Measurements from ENCODE around the gene KRTAP10-1.
A peak's percentile ranks its signal among the peaks of the same experiment; 100 is the strongest.
"Not testable (repeated sequence)": the region's sequence is repeated elsewhere in the genome, so short reads cannot be mapped to it uniquely, and the experiment has no call there.

Gene KRTAP10-1

DNA sequence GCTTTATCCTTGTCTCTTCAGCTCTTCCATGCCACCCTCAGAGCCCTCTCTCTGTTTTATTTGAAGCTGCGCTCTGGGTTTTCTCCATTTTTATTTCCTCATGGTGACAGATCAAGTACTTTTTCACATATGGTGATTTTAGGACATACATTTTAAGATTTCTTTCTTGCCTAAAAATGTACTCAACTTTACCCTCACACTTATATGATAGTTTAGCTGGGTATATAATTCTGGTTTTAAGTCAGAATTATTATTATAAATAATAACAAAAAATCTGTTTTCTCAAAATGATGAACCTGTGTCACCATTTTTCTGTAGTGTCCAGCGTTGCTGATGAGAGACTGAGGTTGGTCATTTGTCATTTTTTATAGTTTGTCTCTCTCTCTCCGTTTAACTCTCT is 41.2 kb upstream of the KRTAP10-1 start:
- CTCF ChIA-PET = no interaction called here
- no peak for DNase-seq (ENCODE audit: extremely low spot score)
- POLR2A ChIA-PET = no interaction called here
- TF ChIP-seq, protein P1, sequence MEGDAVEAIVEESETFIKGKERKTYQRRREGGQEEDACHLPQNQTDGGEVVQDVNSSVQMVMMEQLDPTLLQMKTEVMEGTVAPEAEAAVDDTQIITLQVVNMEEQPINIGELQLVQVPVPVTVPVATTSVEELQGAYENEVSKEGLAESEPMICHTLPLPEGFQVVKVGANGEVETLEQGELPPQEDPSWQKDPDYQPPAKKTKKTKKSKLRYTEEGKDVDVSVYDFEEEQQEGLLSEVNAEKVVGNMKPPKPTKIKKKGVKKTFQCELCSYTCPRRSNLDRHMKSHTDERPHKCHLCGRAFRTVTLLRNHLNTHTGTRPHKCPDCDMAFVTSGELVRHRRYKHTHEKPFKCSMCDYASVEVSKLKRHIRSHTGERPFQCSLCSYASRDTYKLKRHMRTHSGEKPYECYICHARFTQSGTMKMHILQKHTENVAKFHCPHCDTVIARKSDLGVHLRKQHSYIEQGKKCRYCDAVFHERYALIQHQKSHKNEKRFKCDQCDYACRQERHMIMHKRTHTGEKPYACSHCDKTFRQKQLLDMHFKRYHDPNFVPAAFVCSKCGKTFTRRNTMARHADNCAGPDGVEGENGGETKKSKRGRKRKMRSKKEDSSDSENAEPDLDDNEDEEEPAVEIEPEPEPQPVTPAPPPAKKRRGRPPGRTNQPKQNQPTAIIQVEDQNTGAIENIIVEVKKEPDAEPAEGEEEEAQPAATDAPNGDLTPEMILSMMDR (IDR thresholded peaks at IDR 0.05; ENCODE audit: control extremely low read depth, extremely low read depth, low read depth, missing control alignments) = no peak

DNA sequence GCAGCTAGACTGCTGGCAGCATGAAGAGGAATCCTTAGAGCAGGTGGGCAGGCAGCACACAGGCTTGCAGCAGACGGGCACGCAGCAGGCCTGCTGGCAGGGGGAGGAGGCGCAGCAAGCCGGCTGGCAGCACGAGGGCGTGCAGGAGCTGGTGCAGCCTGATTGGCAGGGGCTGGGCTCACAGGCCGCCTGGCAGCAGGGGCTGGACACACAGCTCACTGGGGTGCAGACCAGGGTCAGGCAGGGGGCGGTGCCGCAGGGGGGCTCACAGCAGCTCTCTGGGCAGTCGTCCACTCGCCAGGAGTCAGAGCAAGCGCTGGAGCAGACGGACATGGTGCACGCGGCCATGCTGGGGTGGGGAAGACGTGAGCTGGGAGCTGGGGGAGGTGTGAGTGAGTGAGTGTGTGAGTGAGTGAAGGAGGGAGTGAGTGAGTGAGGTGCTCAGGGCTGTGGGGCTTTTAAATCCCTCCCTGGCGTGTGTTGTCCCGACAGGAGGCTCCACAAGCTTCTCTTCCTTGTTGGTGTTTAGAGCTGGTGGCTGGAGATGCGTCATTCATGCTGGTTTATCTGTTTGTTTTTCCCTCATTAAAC is 40.3 kb upstream of the KRTAP10-1 start, which contains the start of gene KRTAP10-5:
Gene KRTAP10-5, minus strand, starts transcription at position 374 of the 591 bp plus-strand sequence. Its CDS starts 26 bp downstream, at position 348.
- DNase-seq (ENCODE audit: extremely low spot score); CTCF ChIA-PET; POLR2A ChIA-PET: not testable (repeated sequence)

DNA sequence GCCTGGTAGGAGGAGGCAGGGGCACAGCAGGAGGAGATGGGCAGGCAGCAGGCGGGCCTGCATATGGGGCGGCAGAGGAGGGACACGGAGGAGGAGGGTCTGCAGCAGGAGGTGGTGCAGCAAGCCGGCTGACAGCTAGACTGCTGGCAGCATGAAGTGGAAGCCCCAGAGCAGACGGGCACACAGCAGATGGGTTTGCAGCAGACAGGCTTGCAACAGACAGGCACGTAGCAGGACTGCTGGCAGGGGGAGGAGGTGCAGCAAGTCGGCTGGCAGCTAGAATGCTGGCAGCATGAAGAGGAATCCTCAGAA is 39.8 kb upstream of the KRTAP10-1 start:
- TF ChIP-seq, protein P1 (IDR thresholded peaks at IDR 0.05; ENCODE audit: control extremely low read depth, extremely low read depth, low read depth, missing control alignments) = no peak
- no peak for DNase-seq (ENCODE audit: extremely low spot score)
- ChIA-PET POLR2A (no interaction called here), CTCF (no interaction called here)

DNA sequence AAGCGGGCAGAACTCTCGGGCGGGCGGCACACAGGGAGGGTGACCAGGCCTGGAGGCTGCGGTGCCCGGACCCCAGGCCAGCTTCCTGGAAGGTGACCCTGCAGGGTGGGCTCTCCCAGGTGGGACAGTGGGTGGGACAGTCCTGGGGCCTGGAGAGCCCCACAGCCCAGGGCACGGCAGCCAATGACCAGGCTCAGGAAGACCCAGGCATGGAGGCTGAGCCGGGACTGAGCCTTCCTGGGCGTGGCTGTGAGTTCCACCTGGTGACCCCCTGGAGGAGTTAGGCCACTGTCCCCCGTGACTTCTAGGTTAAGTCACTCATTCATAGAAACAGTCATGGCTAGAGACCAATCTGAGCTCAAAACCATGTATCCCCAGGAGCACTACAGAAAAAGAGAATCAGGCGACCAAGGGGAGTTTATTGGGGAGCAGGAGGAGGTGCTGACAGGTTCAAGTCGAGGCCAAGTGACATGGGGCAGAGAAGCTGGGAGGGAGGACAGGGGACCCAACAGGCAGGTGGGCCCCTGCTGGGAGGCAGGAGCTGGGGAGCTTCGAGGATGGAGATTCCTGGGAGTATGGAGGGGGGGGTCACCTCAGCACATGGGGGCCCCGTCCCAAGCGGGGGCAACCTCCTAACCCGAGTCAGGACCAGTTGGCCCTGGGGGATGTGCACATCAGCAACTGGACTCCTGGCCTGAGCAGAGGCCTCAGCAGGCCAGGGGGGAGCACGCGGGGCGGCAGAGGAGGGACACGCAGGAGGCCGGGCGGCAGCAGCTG is 39.2 kb upstream of the KRTAP10-1 start:
- POLR2A ChIA-PET = no interaction called here
- CTCF ChIA-PET = no interaction called here
- peak; percentile 10 for DNase-seq (ENCODE audit: extremely low spot score)

DNA sequence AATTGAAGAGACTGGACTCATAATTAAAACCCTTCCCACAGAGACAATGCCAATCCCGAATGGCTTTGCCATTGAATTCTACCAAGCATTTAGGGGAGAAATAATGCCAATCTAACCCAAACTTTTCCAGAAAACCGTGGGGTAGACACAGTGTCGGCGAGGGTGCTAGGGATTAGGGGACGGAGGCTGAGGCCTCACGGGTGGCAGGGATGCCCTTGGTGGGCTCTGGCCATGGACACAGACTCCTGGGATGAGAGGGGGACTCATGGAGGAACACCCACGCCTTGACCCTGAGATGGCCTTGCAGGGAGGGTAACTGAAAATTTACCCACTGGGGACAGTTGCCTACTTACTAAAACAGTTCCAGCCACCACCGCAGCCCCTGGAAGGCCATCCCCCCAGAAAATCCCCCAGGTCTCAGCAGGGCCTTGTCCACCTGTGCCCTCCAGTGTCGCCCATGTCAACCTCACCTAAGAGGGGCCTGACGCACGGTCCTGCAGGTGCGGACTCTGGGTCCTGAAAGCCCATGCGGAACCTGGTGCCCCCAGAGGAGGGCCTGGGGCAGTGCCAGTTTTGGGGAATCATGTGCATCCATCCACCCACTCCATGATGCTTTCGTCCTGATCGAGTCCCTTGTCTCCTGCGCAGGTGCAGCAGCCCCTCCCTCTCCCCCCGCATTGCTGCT is 38.5 kb upstream of the KRTAP10-1 start:
- ChIA-PET CTCF (no interaction called here), POLR2A (no interaction called here)
- TF ChIP-seq, protein P1 (IDR thresholded peaks at IDR 0.05; ENCODE audit: control extremely low read depth, extremely low read depth, low read depth, missing control alignments) = no peak
- DNase-seq (ENCODE audit: extremely low spot score) = no peak

More for the DNA sequence above, 39.2 kb upstream of the KRTAP10-1 start:
- TF ChIP-seq, protein P1 (IDR thresholded peaks at IDR 0.05; ENCODE audit: control extremely low read depth, extremely low read depth, low read depth, missing control alignments) = no peak

GRCh38 chr21:44576025-44576420 is 36.0 kb upstream of the KRTAP10-1 start:
- TF ChIP-seq, protein P1 (IDR thresholded peaks at IDR 0.05; ENCODE audit: control extremely low read depth, extremely low read depth, low read depth, missing control alignments) = no peak
- no peak for DNase-seq (ENCODE audit: extremely low spot score)

More at GRCh38 chr21:44576025-44576420, 36.0 kb upstream of the KRTAP10-1 start:
- POLR2A ChIA-PET = no interaction called here
- CTCF ChIA-PET = no interaction called here

All from GM10248 (cell line).